Heart left ventricle (tissue), 16 donors: ENCODE measurements around the gene INF2. TPM values are rescaled to one million over a fixed set of nuclear protein-coding genes. Genes with fewer than 3 reads are reported as not detected.
"Not testable (repeated sequence)": the region's sequence is repeated elsewhere in the genome, so short reads cannot be mapped to it uniquely, and the experiment has no call there.

Source experiments
- ATAC-seq, 4 donors: fragments of 200-7000 bp; cut with Tn5 transposase; one replicate each; pipeline ENCODE4 v1.9.1; 2020 to 2022; ENCODE audit warnings: moderate library complexity in 4 of 4, mild to moderate bottlenecking in 3 of 4, moderate number of reproducible peaks in 1 of 4
- DNase-seq, 5 donors: peaks; one replicate each; pipeline ENCODE4 v3.0.0-alpha.2; 2020
- H3K27ac ChIP-seq, 12 donors: fragments of 200-600 bp; sonication (generic) in 4 of 12; one replicate each; pipeline versions ENCODE4 v1.5.0 to v1.8.0; 2016 to 2022; ENCODE audit warnings: mild to moderate bottlenecking in 2 of 12
- H3K27me3 ChIP-seq, 9 donors: fragments of 200-600 bp; sonication (generic) in 2 of 9; one replicate each; pipeline versions ENCODE4 v1.5.1 to v1.8.0; 2016 to 2022; ENCODE audit warnings: mild to moderate bottlenecking in 3 of 9
- H3K36me3 ChIP-seq, 9 donors: fragments of 200-600 bp; sonication (generic) in 2 of 9; one replicate each; pipeline versions ENCODE4 v1.5.0 to v1.8.0; 2018 to 2022; ENCODE audit warnings: mild to moderate bottlenecking in 2 of 9
- H3K4me1 ChIP-seq, 12 donors: fragments of 200-600 bp; sonication (generic) in 4 of 12; one replicate each; pipeline versions ENCODE4 v1.5.0 to v1.8.0; 2016 to 2022; ENCODE audit warnings: mild to moderate bottlenecking in 3 of 12
- H3K4me3 ChIP-seq, 12 donors: fragments of 200-600 bp; sonication (generic) in 4 of 12; one replicate each; pipeline versions ENCODE4 v1.5.0 to v1.8.0; 2017 to 2022; ENCODE audit warnings: mild to moderate bottlenecking in 9 of 12, moderate library complexity in 4 of 12
- H3K9me3 ChIP-seq, 12 donors: fragments of 200-600 bp; sonication (generic) in 4 of 12; one replicate each; pipeline versions ENCODE4 v1.5.0 to v1.8.0; 2016 to 2022; ENCODE audit warnings: mild to moderate bottlenecking in 1 of 12
- CTCF ChIP-seq, 12 donors: fragments of 200-600 bp; sonication (generic) in 4 of 12; IDR thresholded peaks; one replicate each; pipeline versions ENCODE4 v1.5.0 to v1.8.0; 2018 to 2022; ENCODE audit warnings: antibody characterized with exemption in 12 of 12, mild to moderate bottlenecking in 5 of 12
- POLR2A ChIP-seq, 2 donors: fragments of 450-650 bp; IDR thresholded peaks; one replicate each; pipeline ENCODE4 v1.6.1; 2017; ENCODE audit warnings: antibody characterized with exemption in 2 of 2, mild to moderate bottlenecking in 2 of 2, moderate library complexity in 2 of 2
- WGBS, 4 donors: extraction: QIAGEN DNeasy Blood & Tissue Kit in 2 of 4; methylation state at CpG; one replicate each; pipeline versions ENCODE4 v1.1.5 to v1.1.7; 2013 to 2018; 5-methylcytosine and 5-hydroxymethylcytosine counted together
- intact Hi-C, 10 donors: fragments of 100-400 bp; cut with DNase I; formaldehyde crosslinking; loops; one replicate each; pipeline versions ENCODE4 v1.11.1 to v1.14.2; 2022
- polyA plus RNA-seq, 2 donors: library from polyadenylated mRNA; stranded (reverse); fragments of 200-250 nt; gene quantifications; one replicate each; pipeline ENCODE4 v1.2.3, GENCODE V29; 2013
- total RNA-seq, 9 donors: library from RNA; depleted of rRNA in 2 of 9; stranded (reverse); fragments of >200 nt in 2 of 9; fragmentation: NEBNext Ultra II Directional in 3 of 9; extraction: Animal tissue kit (Norgen Biotek cat#: 25700) in 3 of 9; gene quantifications; one replicate each; pipeline versions ENCODE4 v1.1.0 to v1.2.4, GENCODE V29; 2016 to 2023
- donor health status: ischemic (EF 13 %, LVEDD 7.1; RV severe dilation, severe dysfunction).
- donor health status: healthy with polysubstance abuse.
- donor health status: DM: no; HTN: yes; CAD: no.
- donor health status: DM: no; HTN: no; CAD: no.
- donor health status: ischemic (EF 25% LVEDD 6.9; RV normal size, moderate dysfunction).
- donor health status: ischemic (EF 25% LVEDD 5.7; RV mildly dilated, moderate dysfunction).
- donor health status: healthy.
- donor health status: DM: yes; HTN: yes; CAD: no.
- donor health status: ischemic (EF 35%, LVEDD 5.7; RV mildly dilated, moderate dysfunction).
- donor health status: nonischemic (EF 11% LVEDD 7.7; RV severe dilation, severe dysfunction).
- donor health status: DM: yes; HTN: yes; CAD: no.
- donor health status: PGD.
- donor health status: ischemic (EF 29% LVEDD 5.4; RV normal size, mild dysfunction).
- donor health status: nonischemic (EF 23%, LVEDD 6.1; RV moderate dilation, normal function).

INF2 gene
- total and polyA plus RNA-seq, 11 donors, result 26.0 to 58.9 (median 28.8) TPM

GRCh38 chr14:104666981-104667380 is 22.4 kb upstream of the INF2 start:
- no peaks in the 10 kb centered on the region for H3K27me3 ChIP-seq
- no peak overlapping the region for H3K4me3 ChIP-seq
- ATAC-seq (no peak), DNase-seq (no peak)
- peaks cover 0 to 7% (median 0%) of the 10 kb centered on the region in 12 donors for H3K4me1 ChIP-seq
- no peak overlapping the region for H3K27ac ChIP-seq
- H3K36me3 ChIP-seq, result no peaks in the 10 kb centered on the region
- H3K9me3 ChIP-seq, result no peaks in the 10 kb centered on the region
- TF ChIP-seq CTCF (IDR thresholded peaks at IDR 0.05) (no peak), POLR2A (IDR thresholded peaks at IDR 0.05) (no peak)
- 94% methylated on average over 12 of the region's 12 CpGs for WGBS, 4 donors
- intact Hi-C loops, result loop anchor here in 1 of 10 donors (5.0 kb wide), 1 partner anchor 40 kb away; no protein-coding TSS in a partner anchor

GRCh38 chr14:104669697-104670096 is 19.7 kb upstream of the INF2 start:
- no peaks in the 10 kb centered on the region for H3K36me3 ChIP-seq
- no peaks in the 10 kb centered on the region for H3K27me3 ChIP-seq
- no peak for TF ChIP-seq CTCF (IDR thresholded peaks at IDR 0.05)
- TF ChIP-seq POLR2A (IDR thresholded peaks at IDR 0.05), result no peak
- 65 to 81% (median 77%) methylated on average over 3 of the region's 3 CpGs for WGBS, 4 donors
- no peak for DNase-seq
- intact Hi-C loops, result loop anchor here in 1 of 10 donors (5.0 kb wide), 1 partner anchor 38 kb away; no protein-coding TSS in a partner anchor
- no peaks in the 10 kb centered on the region for H3K9me3 ChIP-seq
- H3K4me3 ChIP-seq, result no peak overlapping the region
- H3K4me1 ChIP-seq, result peaks cover 0 to 7% (median 0%) of the 10 kb centered on the region in 12 donors
- H3K27ac ChIP-seq, result no peak overlapping the region
- no peak for ATAC-seq

GRCh38 chr14:104671330-104671977 is 18.0 kb upstream of the INF2 start:
- H3K9me3 ChIP-seq, H3K36me3 ChIP-seq, H3K27me3 ChIP-seq, H3K4me1 ChIP-seq, ATAC-seq, H3K27ac ChIP-seq, DNase-seq, H3K4me3 ChIP-seq, intact Hi-C loops: not testable (repeated sequence)
- WGBS, 4 donors, result 90 to 92% (median 92%) methylated on average over 19 of the region's 19 CpGs

GRCh38 chr14:104672119-104672518 is 17.3 kb upstream of the INF2 start:
- H3K36me3 ChIP-seq, intact Hi-C loops, H3K9me3 ChIP-seq, DNase-seq, ATAC-seq, H3K4me3 ChIP-seq, H3K27me3 ChIP-seq, H3K27ac ChIP-seq, H3K4me1 ChIP-seq: not testable (repeated sequence)
- WGBS, 4 donors, result 73 to 83% (median 81%) methylated on average over 8 of the region's 8 CpGs

GRCh38 chr14:104673481-104673880 is 15.9 kb upstream of the INF2 start:
- Histone ChIP-seq H3K4me1 (peaks cover 7 to 21% (median 18%) of the 10 kb centered on the region in 12 donors), H3K27me3 (no peaks in the 10 kb centered on the region), H3K9me3 (no peaks in the 10 kb centered on the region), H3K4me3 (no peak overlapping the region), H3K27ac (no peak overlapping the region), H3K36me3 (no peaks in the 10 kb centered on the region)
- ATAC-seq (no peak), DNase-seq (no peak)
- intact Hi-C loops, result no loop called here
- 88 to 94% (median 92%) methylated on average over 9 of the region's 9 CpGs for WGBS, 4 donors
- TF ChIP-seq CTCF (IDR thresholded peaks at IDR 0.05) (no peak), POLR2A (IDR thresholded peaks at IDR 0.05) (no peak)
